DND-41 (cell line): ENCODE measurements around the gene ZNRF1.

ENCODE experiments used
- EZH2 ChIP-seq: IDR thresholded peaks from 3 replicates; pipeline ENCODE4 v1.6.1; 2012; ENCODE audit warnings: borderline replicate concordance, low read depth, mild to moderate bottlenecking, moderate library complexity, low read length, inconsistent platforms; ENCODE audit not compliant: severe bottlenecking
- TF ChIP-seq, protein P1 (sequence below): IDR thresholded peaks from 2 replicates; pipeline ENCODE4 v1.5.1; 2012; ENCODE audit warnings: borderline replicate concordance, low read length, moderate library complexity, mild to moderate bottlenecking; ENCODE audit not compliant: poor library complexity, severe bottlenecking; ENCODE audit errors: extremely low read depth

GRCh38 chr16:75058806-75059205 lies 60.0 kb downstream of the ZNRF1 start:
- TF ChIP-seq, protein P1, sequence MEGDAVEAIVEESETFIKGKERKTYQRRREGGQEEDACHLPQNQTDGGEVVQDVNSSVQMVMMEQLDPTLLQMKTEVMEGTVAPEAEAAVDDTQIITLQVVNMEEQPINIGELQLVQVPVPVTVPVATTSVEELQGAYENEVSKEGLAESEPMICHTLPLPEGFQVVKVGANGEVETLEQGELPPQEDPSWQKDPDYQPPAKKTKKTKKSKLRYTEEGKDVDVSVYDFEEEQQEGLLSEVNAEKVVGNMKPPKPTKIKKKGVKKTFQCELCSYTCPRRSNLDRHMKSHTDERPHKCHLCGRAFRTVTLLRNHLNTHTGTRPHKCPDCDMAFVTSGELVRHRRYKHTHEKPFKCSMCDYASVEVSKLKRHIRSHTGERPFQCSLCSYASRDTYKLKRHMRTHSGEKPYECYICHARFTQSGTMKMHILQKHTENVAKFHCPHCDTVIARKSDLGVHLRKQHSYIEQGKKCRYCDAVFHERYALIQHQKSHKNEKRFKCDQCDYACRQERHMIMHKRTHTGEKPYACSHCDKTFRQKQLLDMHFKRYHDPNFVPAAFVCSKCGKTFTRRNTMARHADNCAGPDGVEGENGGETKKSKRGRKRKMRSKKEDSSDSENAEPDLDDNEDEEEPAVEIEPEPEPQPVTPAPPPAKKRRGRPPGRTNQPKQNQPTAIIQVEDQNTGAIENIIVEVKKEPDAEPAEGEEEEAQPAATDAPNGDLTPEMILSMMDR: no peak
- no peak for TF ChIP-seq EZH2
